Immature natural killer cell (primary cell): ENCODE results near the gene UBR3. TPM values are rescaled to one million over a fixed set of nuclear protein-coding genes. Genes with fewer than 3 reads are reported as not detected.

ENCODE experiments used
- DNase-seq, 3 donors: peaks; one replicate each; pipeline ENCODE4 v3.0.0; 2022; ENCODE audit warnings: mixed read lengths in 1 of 3
- H3K27ac Mint-ChIP-seq, 6 donors: one replicate each; pipeline ENCODE4 v1.8.0; 2020; ENCODE audit warnings: mixed read lengths in 6 of 6, mild to moderate bottlenecking in 5 of 6, inconsistent platforms in 4 of 6, moderate library complexity in 3 of 6
- H3K27me3 Mint-ChIP-seq, 3 donors: one replicate each; pipeline ENCODE4 v1.8.0; 2020 to 2021; ENCODE audit warnings: low read depth in 3 of 3, mild to moderate bottlenecking in 3 of 3, mixed read lengths in 3 of 3, moderate library complexity in 3 of 3, inconsistent platforms in 1 of 3
- H3K36me3 Mint-ChIP-seq, 3 donors: one replicate each; pipeline ENCODE4 v1.8.0; 2020; ENCODE audit warnings: mixed read lengths in 3 of 3, inconsistent platforms in 2 of 3, mild to moderate bottlenecking in 2 of 3
- H3K4me1 Mint-ChIP-seq, 2 donors: one replicate each; pipeline ENCODE4 v1.8.0; 2020; ENCODE audit warnings: inconsistent platforms in 2 of 2, mild to moderate bottlenecking in 2 of 2, mixed read lengths in 2 of 2, moderate library complexity in 1 of 2
- H3K4me3 Mint-ChIP-seq, 5 donors: one replicate each; pipeline ENCODE4 v1.8.0; 2020; ENCODE audit warnings: mild to moderate bottlenecking in 5 of 5, mixed read lengths in 5 of 5, inconsistent platforms in 3 of 5, moderate library complexity in 3 of 5
- H3K9me3 Mint-ChIP-seq, 6 donors: one replicate each; pipeline ENCODE4 v1.8.0; 2020; ENCODE audit warnings: mild to moderate bottlenecking in 6 of 6, mixed read lengths in 6 of 6, inconsistent platforms in 4 of 6, moderate library complexity in 3 of 6
- polyA plus RNA-seq, 3 donors: library from polyadenylated mRNA; unstranded; fragments of 300-500 nt; fragmentation: Illumina TruSeq; gene quantifications; one replicate each; pipeline ENCODE4 v1.2.3, GENCODE V29; 2021

UBR3 gene, protein sequence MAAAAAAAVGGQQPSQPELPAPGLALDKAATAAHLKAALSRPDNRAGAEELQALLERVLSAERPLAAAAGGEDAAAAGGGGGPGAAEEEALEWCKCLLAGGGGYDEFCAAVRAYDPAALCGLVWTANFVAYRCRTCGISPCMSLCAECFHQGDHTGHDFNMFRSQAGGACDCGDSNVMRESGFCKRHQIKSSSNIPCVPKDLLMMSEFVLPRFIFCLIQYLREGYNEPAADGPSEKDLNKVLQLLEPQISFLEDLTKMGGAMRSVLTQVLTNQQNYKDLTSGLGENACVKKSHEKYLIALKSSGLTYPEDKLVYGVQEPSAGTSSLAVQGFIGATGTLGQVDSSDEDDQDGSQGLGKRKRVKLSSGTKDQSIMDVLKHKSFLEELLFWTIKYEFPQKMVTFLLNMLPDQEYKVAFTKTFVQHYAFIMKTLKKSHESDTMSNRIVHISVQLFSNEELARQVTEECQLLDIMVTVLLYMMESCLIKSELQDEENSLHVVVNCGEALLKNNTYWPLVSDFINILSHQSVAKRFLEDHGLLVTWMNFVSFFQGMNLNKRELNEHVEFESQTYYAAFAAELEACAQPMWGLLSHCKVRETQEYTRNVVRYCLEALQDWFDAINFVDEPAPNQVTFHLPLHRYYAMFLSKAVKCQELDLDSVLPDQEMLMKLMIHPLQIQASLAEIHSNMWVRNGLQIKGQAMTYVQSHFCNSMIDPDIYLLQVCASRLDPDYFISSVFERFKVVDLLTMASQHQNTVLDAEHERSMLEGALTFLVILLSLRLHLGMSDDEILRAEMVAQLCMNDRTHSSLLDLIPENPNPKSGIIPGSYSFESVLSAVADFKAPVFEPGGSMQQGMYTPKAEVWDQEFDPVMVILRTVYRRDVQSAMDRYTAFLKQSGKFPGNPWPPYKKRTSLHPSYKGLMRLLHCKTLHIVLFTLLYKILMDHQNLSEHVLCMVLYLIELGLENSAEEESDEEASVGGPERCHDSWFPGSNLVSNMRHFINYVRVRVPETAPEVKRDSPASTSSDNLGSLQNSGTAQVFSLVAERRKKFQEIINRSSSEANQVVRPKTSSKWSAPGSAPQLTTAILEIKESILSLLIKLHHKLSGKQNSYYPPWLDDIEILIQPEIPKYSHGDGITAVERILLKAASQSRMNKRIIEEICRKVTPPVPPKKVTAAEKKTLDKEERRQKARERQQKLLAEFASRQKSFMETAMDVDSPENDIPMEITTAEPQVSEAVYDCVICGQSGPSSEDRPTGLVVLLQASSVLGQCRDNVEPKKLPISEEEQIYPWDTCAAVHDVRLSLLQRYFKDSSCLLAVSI (N-terminal part only)
- 10 to 100 TPM in 1 of 3 donors, 1 to 10 TPM in 2; 3.8 to 11.5 (median 5.1) TPM for polyA plus RNA-seq

GRCh38 chr2:169827272-169828140 lies at the start of gene UBR3:
Gene UBR3, plus strand, starts transcription at chr2:169827454. Its CDS starts 54 bp downstream, at chr2:169827508.
- H3K27ac Mint-ChIP-seq, result peak within 1 kb of the TSS; percentile 69 to 96 (median 90)
- peaks cover 55 to 77% of the 10 kb centered on the region in 2 donors for H3K4me1 Mint-ChIP-seq
- H3K36me3 Mint-ChIP-seq, result no peaks in the 10 kb centered on the region
- peak; percentile 89 to 92 (median 91) for DNase-seq
- peaks cover 5 to 11% (median 10%) of the 10 kb centered on the region in 3 donors for H3K27me3 Mint-ChIP-seq
- H3K4me3 Mint-ChIP-seq, result peak within 1 kb of the TSS; percentile 88 to 98 (median 94)
- peaks cover 0 to 1% (median 0%) of the 10 kb centered on the region in 6 donors for H3K9me3 Mint-ChIP-seq

- Mint-ChIP-seq H3K9me3 (no peaks in the 10 kb centered on the region), H3K4me1 (no peaks in the 10 kb centered on the region), H3K4me3 (no peak overlapping the region), H3K27me3 (peaks cover 0 to 12% (median 1%) of the 10 kb centered on the region in 3 donors), H3K36me3 (no peaks in the 10 kb centered on the region), H3K27ac (no peak overlapping the region)
- DNase-seq, result no peak
These were observed 48.8 kb upstream of the UBR3 start for GRCh38 chr2:169778446-169778845.

GRCh38 chr2:169781249-169782013 lies 45.8 kb upstream of the UBR3 start:
- no peaks in the 10 kb centered on the region for H3K36me3 Mint-ChIP-seq
- DNase-seq, result no peak
- H3K27ac Mint-ChIP-seq, result no peak overlapping the region
- peaks cover 0 to 12% (median 1%) of the 10 kb centered on the region in 3 donors for H3K27me3 Mint-ChIP-seq
- no peaks in the 10 kb centered on the region for H3K4me1 Mint-ChIP-seq
- no peaks in the 10 kb centered on the region for H3K9me3 Mint-ChIP-seq
- H3K4me3 Mint-ChIP-seq, result no peak overlapping the region

GRCh38 chr2:169782513-169782912 lies 44.7 kb upstream of the UBR3 start:
- no peaks in the 10 kb centered on the region for H3K36me3 Mint-ChIP-seq
- H3K9me3 Mint-ChIP-seq, result no peaks in the 10 kb centered on the region
- H3K27me3 Mint-ChIP-seq, result peaks cover 0 to 12% (median 1%) of the 10 kb centered on the region in 3 donors
- H3K4me1 Mint-ChIP-seq, result no peaks in the 10 kb centered on the region
- no peak overlapping the region for H3K4me3 Mint-ChIP-seq
- no peak for DNase-seq
- no peak overlapping the region for H3K27ac Mint-ChIP-seq

- DNase-seq, result no peak
- Mint-ChIP-seq H3K27ac (no peak overlapping the region), H3K4me3 (no peak overlapping the region), H3K27me3 (peaks cover 8 to 11% (median 11%) of the 10 kb centered on the region in 3 donors), H3K9me3 (no peaks in the 10 kb centered on the region), H3K4me1 (peaks cover 0 to 2% of the 10 kb centered on the region in 2 donors), H3K36me3 (no peaks in the 10 kb centered on the region)
These were observed 36.7 kb upstream of the UBR3 start for GRCh38 chr2:169790581-169790980.

GRCh38 chr2:169795181-169795580 lies 32.1 kb upstream of the UBR3 start:
- H3K9me3 Mint-ChIP-seq, result no peaks in the 10 kb centered on the region
- no peaks in the 10 kb centered on the region for H3K36me3 Mint-ChIP-seq
- peaks cover 15 to 20% of the 10 kb centered on the region in 2 donors for H3K4me1 Mint-ChIP-seq
- peaks cover 2 to 14% (median 4%) of the 10 kb centered on the region in 3 donors for H3K27me3 Mint-ChIP-seq
- H3K4me3 Mint-ChIP-seq, result no peak overlapping the region
- no peak for DNase-seq
- no peak overlapping the region for H3K27ac Mint-ChIP-seq

DNA sequence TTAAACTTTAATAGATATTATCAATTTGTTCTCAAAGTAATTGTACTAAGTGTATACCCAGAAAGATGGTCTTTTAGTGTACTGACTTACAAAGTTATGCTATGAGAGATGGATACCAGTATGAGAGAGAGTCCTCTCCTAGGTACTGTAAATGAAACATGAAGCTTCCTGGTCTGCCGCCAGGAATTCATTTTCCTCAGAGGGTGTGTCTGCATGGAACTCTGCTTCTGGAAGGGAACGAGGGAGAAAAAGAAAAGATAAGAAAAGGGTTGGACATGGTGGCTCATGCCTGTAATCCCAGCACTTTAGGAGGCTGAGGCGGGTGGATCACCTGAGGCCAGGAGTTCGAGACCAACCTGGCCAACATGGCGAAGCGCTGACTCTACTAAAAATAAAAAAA lies 30.8 kb upstream of the UBR3 start:
- Mint-ChIP-seq H3K4me3 (peak overlapping the region in 3 of 5 donors; percentile 45 to 54 (median 51)), H3K27ac (no peak overlapping the region), H3K27me3 (peaks cover 0 to 14% (median 4%) of the 10 kb centered on the region in 3 donors), H3K9me3 (no peaks in the 10 kb centered on the region), H3K4me1 (peaks cover 17 to 30% of the 10 kb centered on the region in 2 donors), H3K36me3 (no peaks in the 10 kb centered on the region)
- no peak for DNase-seq

GRCh38 chr2:169797601-169798000 lies 29.7 kb upstream of the UBR3 start:
- H3K36me3 Mint-ChIP-seq, result peaks cover 0 to 8% (median 7%) of the 10 kb centered on the region in 3 donors
- no peaks in the 10 kb centered on the region for H3K9me3 Mint-ChIP-seq
- H3K27me3 Mint-ChIP-seq, result peaks cover 0 to 14% (median 4%) of the 10 kb centered on the region in 3 donors
- peak overlapping the region in 4 of 6 donors; percentile 1 to 79 (median 30) for H3K27ac Mint-ChIP-seq
- DNase-seq, result no peak
- peaks cover 17 to 39% of the 10 kb centered on the region in 2 donors for H3K4me1 Mint-ChIP-seq
- H3K4me3 Mint-ChIP-seq, result peak overlapping the region; percentile 27 to 88 (median 72)

GRCh38 chr2:169798397-169798717 lies 28.9 kb upstream of the UBR3 start:
- peaks cover 0 to 14% (median 4%) of the 10 kb centered on the region in 3 donors for H3K27me3 Mint-ChIP-seq
- peak overlapping the region; percentile 88 to 96 (median 89) for H3K27ac Mint-ChIP-seq
- H3K4me3 Mint-ChIP-seq, result peak overlapping the region; percentile 83 to 93 (median 88)
- no peak for DNase-seq
- H3K9me3 Mint-ChIP-seq, result no peaks in the 10 kb centered on the region
- H3K36me3 Mint-ChIP-seq, result peaks cover 0 to 10% (median 9%) of the 10 kb centered on the region in 3 donors
- peaks cover 17 to 42% of the 10 kb centered on the region in 2 donors for H3K4me1 Mint-ChIP-seq

GRCh38 chr2:169798718-169799592 lies 28.3 kb upstream of the UBR3 start, which contains the start of gene SSB:
Gene SSB, plus strand, starts transcription at chr2:169798871. Its CDS starts 2,090 bp downstream, at chr2:169800961.
- Mint-ChIP-seq H3K36me3 (peaks cover 0 to 10% (median 9%) of the 10 kb centered on the region in 3 donors), H3K4me3 (peak within 1 kb of the TSS; percentile 83 to 93 (median 88)), H3K27ac (peak within 1 kb of the TSS; percentile 88 to 96 (median 94)), H3K4me1 (peaks cover 17 to 42% of the 10 kb centered on the region in 2 donors), H3K9me3 (no peaks in the 10 kb centered on the region), H3K27me3 (peaks cover 0 to 14% (median 4%) of the 10 kb centered on the region in 3 donors)
- DNase-seq, result peak; percentile 88 to 89 (median 89)

DNA sequence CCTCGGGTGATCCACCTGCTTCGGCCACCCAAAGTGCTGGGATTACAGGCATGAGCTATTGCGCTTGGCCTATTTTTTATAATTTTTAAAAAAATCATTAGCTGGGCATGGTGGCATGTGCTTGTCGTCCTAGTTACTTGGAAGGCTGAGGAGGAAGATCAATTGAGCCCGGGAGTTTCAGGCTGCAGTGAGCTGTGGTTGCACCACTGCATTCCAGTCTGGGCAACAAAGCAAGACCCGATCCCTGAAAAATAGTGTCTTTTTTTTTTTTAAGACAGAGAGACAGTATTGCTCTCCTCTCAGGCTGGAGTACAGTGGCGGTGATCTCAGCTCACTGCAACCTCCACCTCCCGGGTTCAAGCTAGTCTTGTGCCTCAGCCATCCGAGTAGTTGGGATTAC lies 23.8 kb upstream of the UBR3 start:
- DNase-seq, result no peak
- Mint-ChIP-seq H3K36me3 (peaks cover 14 to 36% (median 15%) of the 10 kb centered on the region in 3 donors), H3K9me3 (no peaks in the 10 kb centered on the region), H3K4me1 (peaks cover 13 to 36% of the 10 kb centered on the region in 2 donors), H3K27ac (no peak overlapping the region), H3K27me3 (peaks cover 0 to 9% (median 3%) of the 10 kb centered on the region in 3 donors), H3K4me3 (no peak overlapping the region)
